ENCODE measurements around the gene EIF3A. TPM values are rescaled to one million over a fixed set of nuclear protein-coding genes. Genes with fewer than 3 reads are reported as not detected.
A peak's percentile ranks its signal among the peaks of the same experiment; 100 is the strongest.

EIF3A gene
- total RNA-seq (2021; ENCODE audit: unreplicated experiment) (214 TPM), Bru-seq, nascent RNA (percentile 99 among the genes with signal in this experiment), BruChase-seq, experiment 1, labeled RNA remaining after a 2-hour chase (percentile 99 among the genes with signal in this experiment), BruChase-seq, experiment 2, labeled RNA remaining after a 6-hour chase (percentile 99 among the genes with signal in this experiment)
- polyA plus RNA-seq (2012; ENCODE audit: insufficient read length): 181 TPM
- long read RNA-seq, full-length matches to known transcripts: 365 of 863 reads
- long read RNA-seq, partial matches to known transcripts: 433 of 863 reads
- long read RNA-seq, other reads (novel, unspliced or antisense): 65 of 863 reads

GRCh38 chr10:119080521-119081259 lies at the start of gene EIF3A:
EIF3A (minus strand) TSS chr10:119080817; CDS start chr10:119080676, 141 bp downstream.
- Histone ChIP-seq H3K27me3 (ENCODE audit: control insufficient read depth, insufficient read depth, low read length) (no peaks in the 10 kb centered on the region), H3K36me3 (ENCODE audit: control insufficient read depth, insufficient read depth, low read length) (peaks cover 16% of the 10 kb centered on the region), H3K27ac (ENCODE audit: low read length) (peak within 1 kb of the TSS; percentile 98), H3K4me3 (ENCODE audit: low read depth in 2 of 2, low read length in 2 of 2) (peak within 1 kb of the TSS; percentile 92 to 96), H3K4me1 (ENCODE audit: control insufficient read depth, insufficient read depth, low read length) (peaks cover 22% of the 10 kb centered on the region), H3K9me3 (ENCODE audit: control insufficient read depth, insufficient read depth, low read depth, low read length) (no peaks in the 10 kb centered on the region)
- intact Hi-C loops (cut with micrococcal nuclease; ENCODE audit: unreplicated experiment) (no loop called here), in situ Hi-C loops (cut with HindIII; ENCODE audit: low pct_unique_long_range_greater_than_20kb, low sequenced_read_pairs) (no loop called here)
- BruUV-seq (replicated peaks): no TSS peak
- TF ChIP-seq SIN3A (IDR thresholded peaks at IDR 0.05; ENCODE audit: borderline replicate concordance, insufficient read depth, low read depth, low read length): peak; percentile 59; the same call in 1 of the 2 replicates
- peak; percentile 11 to 65; a peak in 1 of 4 replicates for TF ChIP-seq REST (IDR thresholded peaks at IDR 0.05; ENCODE audit: insufficient read depth in 1 of 2, low read depth in 2 of 2, low read length in 1 of 2)
- TF ChIP-seq POLR2AphosphoS5 (IDR thresholded peaks at IDR 0.05; ENCODE audit: low read depth, low read length): peak; percentile 99
- TF ChIP-seq TCF7L2 (IDR thresholded peaks at IDR 0.05; ENCODE audit: low read depth, low read length): peak; percentile 26; the same call in 1 of the 2 replicates
- TF ChIP-seq, protein P1, sequence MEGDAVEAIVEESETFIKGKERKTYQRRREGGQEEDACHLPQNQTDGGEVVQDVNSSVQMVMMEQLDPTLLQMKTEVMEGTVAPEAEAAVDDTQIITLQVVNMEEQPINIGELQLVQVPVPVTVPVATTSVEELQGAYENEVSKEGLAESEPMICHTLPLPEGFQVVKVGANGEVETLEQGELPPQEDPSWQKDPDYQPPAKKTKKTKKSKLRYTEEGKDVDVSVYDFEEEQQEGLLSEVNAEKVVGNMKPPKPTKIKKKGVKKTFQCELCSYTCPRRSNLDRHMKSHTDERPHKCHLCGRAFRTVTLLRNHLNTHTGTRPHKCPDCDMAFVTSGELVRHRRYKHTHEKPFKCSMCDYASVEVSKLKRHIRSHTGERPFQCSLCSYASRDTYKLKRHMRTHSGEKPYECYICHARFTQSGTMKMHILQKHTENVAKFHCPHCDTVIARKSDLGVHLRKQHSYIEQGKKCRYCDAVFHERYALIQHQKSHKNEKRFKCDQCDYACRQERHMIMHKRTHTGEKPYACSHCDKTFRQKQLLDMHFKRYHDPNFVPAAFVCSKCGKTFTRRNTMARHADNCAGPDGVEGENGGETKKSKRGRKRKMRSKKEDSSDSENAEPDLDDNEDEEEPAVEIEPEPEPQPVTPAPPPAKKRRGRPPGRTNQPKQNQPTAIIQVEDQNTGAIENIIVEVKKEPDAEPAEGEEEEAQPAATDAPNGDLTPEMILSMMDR (IDR thresholded peaks at IDR 0.05): no peak
- ATAC-seq (peak; percentile 94), DNase-seq (ENCODE audit: low read depth, low spot score) (peak; percentile 84)
- CTCF ChIA-PET: no interaction called here
- POLR2A ChIA-PET: interaction anchor here (0.6 kb wide), 1 partner anchor 407 kb away, joined by 5 read pairs; no protein-coding TSS in a partner anchor

- Histone ChIP-seq H3K27ac (ENCODE audit: low read length) (no peak overlapping the region), H3K27me3 (ENCODE audit: control insufficient read depth, insufficient read depth, low read length) (no peaks in the 10 kb centered on the region), H3K4me3 (ENCODE audit: low read depth in 2 of 2, low read length in 2 of 2) (no peak overlapping the region), H3K9me3 (ENCODE audit: control insufficient read depth, insufficient read depth, low read depth, low read length) (no peaks in the 10 kb centered on the region), H3K4me1 (ENCODE audit: control insufficient read depth, insufficient read depth, low read length) (peaks cover 6% of the 10 kb centered on the region; the same call in 1 of the 2 replicates), H3K36me3 (ENCODE audit: control insufficient read depth, insufficient read depth, low read length) (peaks cover 13% of the 10 kb centered on the region)
- ChIA-PET POLR2A (no interaction called here), CTCF (no interaction called here)
- ATAC-seq (no peak), DNase-seq (ENCODE audit: low read depth, low spot score) (no peak)
- no TSS peak for BruUV-seq (replicated peaks)
- in situ Hi-C loops (cut with HindIII; ENCODE audit: low pct_unique_long_range_greater_than_20kb, low sequenced_read_pairs): no loop called here
- no peak for TF ChIP-seq REST (IDR thresholded peaks at IDR 0.05; ENCODE audit: insufficient read depth in 1 of 2, low read depth in 2 of 2, low read length in 1 of 2)
- no peak for TF ChIP-seq TCF7L2 (IDR thresholded peaks at IDR 0.05; ENCODE audit: low read depth, low read length)
- TF ChIP-seq SIN3A (IDR thresholded peaks at IDR 0.05; ENCODE audit: borderline replicate concordance, insufficient read depth, low read depth, low read length): no peak
- TF ChIP-seq, protein P1 (IDR thresholded peaks at IDR 0.05): no peak
- TF ChIP-seq POLR2AphosphoS5 (IDR thresholded peaks at IDR 0.05; ENCODE audit: low read depth, low read length): no peak
- intact Hi-C loops (cut with micrococcal nuclease; ENCODE audit: unreplicated experiment): no loop called here
Measured at GRCh38 chr10:119129721-119130120, 49.1 kb upstream of the EIF3A start.
